Endothelial cell of umbilical vein (primary cell): ENCODE results near the gene HLA-F. TPM values are rescaled to one million over a fixed set of nuclear protein-coding genes. Genes with fewer than 3 reads are reported as not detected.

Source experiments
- BruUV-seq: library from RNA; stranded (reverse); fragments of 400-500 nt; replicated peaks from 2 replicates; lab custom pipeline; 2021; lab: Mats Ljungman, UMichigan
- CTCF ChIA-PET: fragments of 300-600, 350-600 bp; sonication (Branson Sonifier 250); formaldehyde crosslinking; loops from one replicate; lab custom pipeline; 2021; ENCODE audit warnings: antibody characterized with exemption, inconsistent platforms; lab: Charles Lee
- POLR2A ChIA-PET: fragments of 300-600, 350-600 bp; sonication (Branson Sonifier 250); formaldehyde crosslinking; loops from one replicate; lab custom pipeline; 2021; ENCODE audit warnings: antibody characterized with exemption, inconsistent platforms; lab: Charles Lee
- DNase-seq: peaks from one replicate; pipeline ENCODE4 v3.0.0-alpha.2; 2011; ENCODE audit warnings: low read depth, low spot score
- FAIRE-seq: peaks from 2 replicates; lab custom pipeline; 2011; peaks lifted over from hg19 to GRCh38; lab: Jason Lieb, UNC
- H2AFZ ChIP-seq: 2 replicates; pipeline ENCODE4 v1.6.0; 2012; ENCODE audit warnings: low read depth, low read length, control low read depth, inconsistent platforms
- H3K27ac ChIP-seq: 2 replicates; pipeline ENCODE4 v1.5.1; 2011; ENCODE audit warnings: low read depth, mild to moderate bottlenecking, control low read depth, low read length, moderate library complexity; ENCODE audit not compliant: insufficient read depth
- H3K27me3 ChIP-seq, 2 experiments: 2 replicates each; pipeline versions ENCODE4 v1.6.0 to v1.6.1; 2011; ENCODE audit warnings: low read length in 2 of 2, mixed read lengths in 1 of 2; ENCODE audit not compliant: control insufficient read depth in 2 of 2, insufficient read depth in 2 of 2
- H3K36me3 ChIP-seq, 2 experiments: 2 replicates in 1 of 2; 3 replicates in 1 of 2; pipeline ENCODE4 v1.5.1; 2011; ENCODE audit warnings: low read length in 2 of 2, mild to moderate bottlenecking in 1 of 2, moderate library complexity in 1 of 2; ENCODE audit not compliant: control insufficient read depth in 2 of 2, insufficient read depth in 2 of 2; ENCODE audit errors: extremely low read depth in 1 of 2
- H3K4me1 ChIP-seq: 3 replicates; pipeline ENCODE4 v1.5.1; 2011; ENCODE audit warnings: mild to moderate bottlenecking, low read length; ENCODE audit not compliant: control insufficient read depth, insufficient read depth; ENCODE audit errors: extremely low read depth
- H3K4me2 ChIP-seq: 2 replicates; pipeline ENCODE4 v1.6.1; 2011; ENCODE audit warnings: low read length, control low read depth, mixed read lengths; ENCODE audit not compliant: insufficient read depth
- H3K4me3 ChIP-seq, 3 experiments: fragments of 200-600 bp in 1 of 3; sonication (generic), shearing (Covaris generic) in 1 of 3; replicated peaks in 1 of 3; 2 replicates each; pipeline ENCODE4 v1.5.1; 2011 to 2016; ENCODE audit warnings: control low read depth in 3 of 3, low read length in 3 of 3, mild to moderate bottlenecking in 2 of 3, inconsistent platforms in 1 of 3, low read depth in 1 of 3, moderate library complexity in 1 of 3; ENCODE audit not compliant: insufficient read depth in 1 of 3
- H3K79me2 ChIP-seq: 2 replicates; pipeline ENCODE4 v1.6.0; 2012; ENCODE audit warnings: low read length, inconsistent platforms; ENCODE audit not compliant: control insufficient read depth, insufficient read depth
- H3K9ac ChIP-seq: replicated peaks from 2 replicates; pipeline ENCODE3; 2011; ENCODE audit warnings: low read length, control low read depth; ENCODE audit not compliant: insufficient read depth; ENCODE audit errors: extremely low read depth
- H3K9me1 ChIP-seq: replicated peaks from 3 replicates; pipeline ENCODE4 v1.6.0; 2011; ENCODE audit warnings: mild to moderate bottlenecking, low read length; ENCODE audit not compliant: control insufficient read depth, insufficient read depth; ENCODE audit errors: extremely low read depth
- H3K9me3 ChIP-seq: replicated peaks from 2 replicates; pipeline ENCODE4 v1.5.1; 2012; ENCODE audit warnings: low read length, inconsistent platforms; ENCODE audit not compliant: control insufficient read depth, insufficient read depth
- H4K20me1 ChIP-seq: replicated peaks from 2 replicates; pipeline ENCODE3; 2011; ENCODE audit warnings: mild to moderate bottlenecking, low read length; ENCODE audit not compliant: control insufficient read depth, insufficient read depth; ENCODE audit errors: extremely low read depth
- CTCF ChIP-seq, 2 donors: IDR thresholded peaks; 1 replicate in 1 of 2; 2 replicates in 1 of 2; pipeline ENCODE4 v1.5.1; 2011; ENCODE audit warnings: low read length in 2 of 2, mild to moderate bottlenecking in 2 of 2, moderate library complexity in 2 of 2, control low read depth in 1 of 2, inconsistent platforms in 1 of 2, low read depth in 1 of 2; ENCODE audit not compliant: insufficient read depth in 1 of 2; ENCODE audit errors: extremely low read depth in 1 of 2
- EZH2 ChIP-seq: IDR thresholded peaks from 2 replicates; pipeline ENCODE4 v1.6.1; 2012; ENCODE audit warnings: borderline replicate concordance, low read depth, mild to moderate bottlenecking, moderate library complexity, low read length, inconsistent platforms; ENCODE audit not compliant: severe bottlenecking
- FOS ChIP-seq: IDR thresholded peaks from 2 replicates; pipeline ENCODE4 v1.6.1; 2011; ENCODE audit warnings: mild to moderate bottlenecking, low read length, moderate library complexity, borderline replicate concordance; ENCODE audit not compliant: insufficient read depth
- GATA2 ChIP-seq: IDR thresholded peaks from 2 replicates; pipeline ENCODE4 v1.7.0; 2011; ENCODE audit warnings: low read depth, mild to moderate bottlenecking, moderate library complexity, mixed read lengths, low read length; ENCODE audit not compliant: insufficient read length, insufficient read depth
- JUN ChIP-seq: IDR thresholded peaks from 2 replicates; pipeline ENCODE4 v1.6.1; 2011; ENCODE audit warnings: borderline replicate concordance, low read depth; ENCODE audit not compliant: insufficient read length, insufficient read depth
- MYC ChIP-seq: IDR thresholded peaks from one replicate; pipeline ENCODE4 v1.6.1; 2011; ENCODE audit warnings: mild to moderate bottlenecking, low read depth, low read length
- POLR2A ChIP-seq: IDR thresholded peaks from 2 replicates; pipeline ENCODE4 v1.6.1; 2012; ENCODE audit warnings: low read depth, mild to moderate bottlenecking, control low read depth, low read length
- POLR2AphosphoS5 ChIP-seq: IDR thresholded peaks from 2 replicates; pipeline ENCODE4 v1.6.1; 2012; ENCODE audit warnings: low read depth, mild to moderate bottlenecking, control low read depth, low read length, moderate library complexity; ENCODE audit not compliant: insufficient read depth
- dilution Hi-C: fragments of 300-500 bp; cut with MboI; formaldehyde crosslinking; loops from one replicate; pipeline ENCODE4 v1.15.0; 2019; ENCODE audit warnings: low sequenced_read_pairs; ENCODE audit not compliant: extremely low pct_ligation_motif_present
- intact Hi-C: fragments of 100-400 bp; cut with micrococcal nuclease; formaldehyde crosslinking; loops from one replicate; pipeline ENCODE4 v1.10.0; 2022
- polyA plus RNA-seq, 4 experiments: library from polyadenylated mRNA; depleted of rRNA in 3 of 4; stranded (reverse) in 3 of 4; unstranded in 1 of 4; fragments of >200 nt; gene quantifications; 2 replicates each; pipeline versions ENCODE4 v1.2.1 to v1.2.3, GENCODE V29; 2011 to 2012; ENCODE audit warnings: missing spikeins in 1 of 4
- total RNA-seq: library from RNA; stranded (reverse); gene quantifications from 2 replicates; pipeline ENCODE4 v1.2.3, GENCODE V29; 2021
- TF ChIP-seq, protein P1 (sequence below): IDR thresholded peaks from 2 replicates; pipeline ENCODE4 v1.6.1; 2011; ENCODE audit not compliant: insufficient read depth, insufficient read length

The HLA-F gene
- total and polyA plus RNA-seq, 2 donors (not counting 3 experiments of a cell fraction or from before 2014, with no cell fraction given): 1.5 to 1.6 TPM

- dilution Hi-C loops (no loop called here), intact Hi-C loops (loop anchor here (1.0 to 5.0 kb wide), 8 partner anchors 10 to 308 kb away; partner anchors contain the start of gene POLR1H)
- Histone ChIP-seq H3K4me2 (peak overlapping the region; percentile 75), H3K9me3 (no peaks in the 10 kb centered on the region), H3K4me3 (peak overlapping the region in 1 of 3 experiments; percentile 25), H4K20me1 (no peaks in the 10 kb centered on the region), H3K9me1 (no peaks in the 10 kb centered on the region), H2AFZ (no peak overlapping the region), H3K79me2 (peaks cover 1% of the 10 kb centered on the region), H3K36me3 (no peaks in the 10 kb centered on the region), H3K27me3 (peaks cover 8 to 26% of the 10 kb centered on the region in 2 experiments), H3K9ac (no peak overlapping the region), H3K4me1 (peaks cover 17% of the 10 kb centered on the region), H3K27ac (no peak overlapping the region)
- TF ChIP-seq, protein P1, sequence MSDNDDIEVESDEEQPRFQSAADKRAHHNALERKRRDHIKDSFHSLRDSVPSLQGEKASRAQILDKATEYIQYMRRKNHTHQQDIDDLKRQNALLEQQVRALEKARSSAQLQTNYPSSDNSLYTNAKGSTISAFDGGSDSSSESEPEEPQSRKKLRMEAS: no peak
- no peak for TF ChIP-seq FOS
- TF ChIP-seq GATA2: no peak
- TF ChIP-seq JUN: no peak
- no peak for TF ChIP-seq CTCF (IDR thresholded peaks at IDR 0.05; ENCODE audit: extremely low read depth in 1 of 2, insufficient read depth in 1 of 2, low read depth in 1 of 2, low read length in 2 of 2)
- no peak for TF ChIP-seq POLR2AphosphoS5
- no peak for TF ChIP-seq MYC
- TF ChIP-seq EZH2: no peak
- no peak for TF ChIP-seq POLR2A
- no peak for FAIRE-seq
- no peak for DNase-seq
- BruUV-seq: no TSS peak
- ChIA-PET CTCF (interaction anchor here (0.7 to 3.1 kb wide), 7 partner anchors 10 to 81 kb away, joined by 3 to 19 read pairs (median 4); no protein-coding TSS in a partner anchor), POLR2A (no interaction called here)
These were observed 30.0 kb downstream of the HLA-F start for GRCh38 chr6:29753309-29753644.
